GM19467 (cell line): ENCODE data around the gene NECAB2.

ENCODE experiments used
- ATAC-seq: cut with Tn5 transposase; IDR thresholded peaks from one replicate; pipeline ENCODE4 v1.9.1; 2021; ENCODE audit warnings: mild to moderate bottlenecking, moderate library complexity; ENCODE audit not compliant: unreplicated experiment

NECAB2 gene

GRCh38 chr16:83951544-83951943, 16.5 kb upstream of the NECAB2 start:
- ATAC-seq, result no peak

- no peak for ATAC-seq
These were observed 15.5 kb upstream of the NECAB2 start for GRCh38 chr16:83952587-83952939.

DNA sequence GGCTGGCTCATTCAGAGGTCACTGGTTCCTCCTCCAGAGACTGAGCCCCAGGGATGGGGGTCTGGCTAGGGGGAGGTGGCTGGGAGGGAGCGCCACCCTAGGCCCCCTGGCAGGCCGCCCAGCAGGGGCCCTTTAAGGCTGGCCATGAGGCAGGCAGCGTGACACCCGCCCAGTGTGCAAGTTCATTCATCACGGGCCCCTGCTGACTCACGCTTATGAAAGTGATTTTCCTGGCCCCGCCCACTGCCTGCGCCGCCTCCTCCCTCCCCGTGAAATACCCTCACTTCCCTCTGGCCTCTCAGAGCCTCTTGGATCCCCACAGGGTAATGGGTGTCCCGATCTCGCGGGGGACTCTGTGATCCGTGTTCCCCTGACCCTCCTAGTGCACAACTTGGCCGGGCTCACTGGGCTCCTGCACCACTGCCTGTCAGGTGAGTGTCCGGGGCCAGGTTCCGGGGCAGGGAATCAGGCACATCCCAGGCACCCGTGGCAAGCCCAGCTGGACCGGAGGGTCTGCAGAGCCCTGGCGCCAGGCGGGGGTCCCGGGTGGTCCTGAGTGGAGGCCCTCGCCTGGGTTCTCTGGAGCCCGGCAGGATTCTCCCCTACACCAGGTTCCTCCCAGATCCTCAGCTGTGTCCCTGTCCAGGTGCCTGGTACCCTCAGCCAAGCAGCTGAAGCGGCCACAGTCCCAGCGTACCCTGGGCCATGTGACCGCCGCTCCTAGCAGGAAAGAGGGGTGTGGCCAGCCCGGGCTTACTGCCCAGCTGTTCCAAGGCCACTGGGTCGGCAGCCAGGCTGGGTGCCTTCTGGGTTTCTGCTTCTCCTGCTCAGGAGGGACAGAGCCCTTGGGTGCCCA, 14.9 kb upstream of the NECAB2 start, which contains the start of gene OSGIN1:
TSS of gene OSGIN1 (plus strand) at position 301 of the 856 bp plus-strand sequence. CDS start 4,432 bp downstream, outside the sequence.
- ATAC-seq, result peak; percentile 81

- ATAC-seq, result no peak
These were observed 14.1 kb upstream of the NECAB2 start for GRCh38 chr16:83953796-83954576.

GRCh38 chr16:83954577-83955016, 13.4 kb upstream of the NECAB2 start:
- no peak for ATAC-seq

DNA sequence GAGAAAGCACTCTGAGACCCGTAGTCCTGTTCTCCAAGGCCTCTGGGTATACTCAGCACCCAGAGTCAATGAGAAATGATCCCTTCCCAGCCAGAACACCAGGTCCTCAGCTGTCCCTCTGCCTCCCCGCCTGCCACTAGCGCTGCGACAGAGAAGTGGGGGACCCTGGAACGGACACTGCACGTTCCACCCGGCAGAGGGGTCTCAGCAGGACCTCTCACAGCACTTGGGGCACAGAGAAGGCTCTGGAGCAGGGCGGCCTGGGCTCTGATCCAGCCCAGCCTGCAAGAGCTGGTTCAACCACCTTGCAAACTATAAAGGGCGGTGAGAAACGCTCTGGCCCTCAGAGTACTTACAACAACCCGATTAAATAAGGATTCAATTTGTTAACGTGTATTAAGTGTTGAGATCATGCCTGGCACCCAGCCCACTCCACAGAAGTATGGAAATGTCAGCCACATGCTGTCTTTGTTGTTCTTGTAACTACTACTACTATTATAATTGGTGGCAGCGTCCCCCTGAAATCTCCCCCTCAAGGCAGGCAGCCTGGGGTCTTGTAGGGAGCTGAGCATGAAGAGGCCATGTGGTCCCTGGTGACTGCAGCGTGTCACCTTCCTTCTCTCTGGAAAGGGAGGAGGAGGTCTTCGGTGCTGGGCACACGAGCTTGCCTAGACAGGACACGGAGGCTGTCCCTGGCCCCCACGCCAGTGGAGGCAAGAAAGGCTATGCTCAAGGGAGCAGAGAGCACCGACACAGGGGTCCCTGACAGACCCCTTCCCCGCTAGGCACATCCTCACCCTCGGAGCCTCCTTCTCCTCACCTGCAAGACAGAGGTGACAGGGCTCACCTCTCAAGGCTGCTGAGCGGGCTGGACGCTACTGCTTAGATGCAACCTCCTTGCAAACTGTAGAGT, 12.6 kb upstream of the NECAB2 start:
- ATAC-seq, result no peak

DNA sequence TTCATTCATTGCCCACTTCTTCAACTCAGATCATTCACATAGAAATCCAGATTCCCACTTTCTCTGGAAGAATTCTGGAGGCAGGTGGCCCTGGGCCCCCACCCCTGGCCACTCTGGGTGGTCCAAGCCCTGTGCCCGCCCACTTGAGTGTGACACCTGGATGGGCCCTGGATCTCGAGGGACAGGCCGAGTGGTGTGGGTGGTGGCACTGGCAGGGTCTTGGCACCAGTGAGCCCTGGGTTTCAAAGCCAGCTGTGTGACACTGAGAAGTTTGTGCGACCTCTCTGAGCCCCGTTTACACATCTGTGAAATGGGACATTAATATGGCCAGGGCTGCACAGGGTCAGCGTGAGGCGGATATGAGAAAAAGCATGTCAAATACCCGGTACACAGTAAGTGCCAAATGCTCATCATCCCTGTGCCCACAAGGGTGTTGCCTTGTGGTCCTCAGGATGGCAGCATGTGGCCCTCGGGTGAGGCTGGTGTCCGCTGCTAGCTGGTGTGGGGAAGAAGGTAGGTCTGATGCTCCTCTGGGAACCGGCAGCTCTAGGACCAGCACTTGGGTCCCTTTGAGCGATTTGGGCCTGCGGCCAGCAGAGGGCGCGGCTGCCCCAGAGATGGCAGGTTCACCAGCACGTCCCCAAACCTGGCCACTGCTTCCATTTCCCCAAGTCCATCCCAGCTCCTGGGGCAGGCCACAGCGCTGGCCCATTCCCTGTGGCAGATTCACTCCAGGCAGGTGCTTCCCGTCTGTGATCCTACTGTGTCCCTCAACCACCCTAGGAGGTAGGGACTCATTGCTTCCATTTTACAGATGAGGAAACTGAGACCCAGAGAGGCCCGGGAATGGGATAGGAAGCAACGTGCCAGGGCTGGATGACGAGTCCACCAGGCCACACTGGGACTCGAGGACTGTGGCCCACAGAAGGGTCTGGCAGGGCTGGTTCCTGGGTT, 11.4 kb upstream of the NECAB2 start:
- ATAC-seq, result peak; percentile 46

DNA sequence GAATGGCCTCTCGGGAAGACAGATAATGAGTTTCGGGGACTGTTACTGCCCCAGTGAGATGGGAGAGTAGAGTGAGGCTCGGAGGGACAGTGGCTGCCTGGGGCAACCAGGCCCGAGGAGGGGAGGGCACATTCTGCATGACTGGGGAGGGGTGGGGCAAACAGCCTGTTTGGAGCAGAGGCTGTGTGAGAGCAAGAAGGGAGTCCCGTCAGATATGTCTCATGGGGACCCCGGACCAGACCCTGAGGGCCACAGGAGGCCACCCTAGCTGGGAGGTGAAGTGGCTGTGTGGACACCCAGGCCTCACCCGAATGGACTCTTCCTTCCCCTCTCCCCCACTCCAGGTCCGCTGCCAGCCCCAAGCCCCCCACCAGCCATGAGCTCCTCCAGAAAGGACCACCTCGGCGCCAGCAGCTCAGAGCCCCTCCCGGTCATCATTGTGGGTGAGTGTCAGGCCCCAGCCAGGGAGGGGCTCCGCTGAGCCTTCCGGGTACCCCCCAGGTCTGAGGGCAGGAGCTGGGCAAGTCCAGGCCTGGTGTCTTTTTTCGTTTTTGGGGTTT, 10.7 kb upstream of the NECAB2 start:
- no peak for ATAC-seq

GRCh38 chr16:83958137-83958845, 9.8 kb upstream of the NECAB2 start:
- ATAC-seq, result no peak

- ATAC-seq, result no peak
These were observed 9.0 kb upstream of the NECAB2 start for GRCh38 chr16:83958846-83959565.

DNA sequence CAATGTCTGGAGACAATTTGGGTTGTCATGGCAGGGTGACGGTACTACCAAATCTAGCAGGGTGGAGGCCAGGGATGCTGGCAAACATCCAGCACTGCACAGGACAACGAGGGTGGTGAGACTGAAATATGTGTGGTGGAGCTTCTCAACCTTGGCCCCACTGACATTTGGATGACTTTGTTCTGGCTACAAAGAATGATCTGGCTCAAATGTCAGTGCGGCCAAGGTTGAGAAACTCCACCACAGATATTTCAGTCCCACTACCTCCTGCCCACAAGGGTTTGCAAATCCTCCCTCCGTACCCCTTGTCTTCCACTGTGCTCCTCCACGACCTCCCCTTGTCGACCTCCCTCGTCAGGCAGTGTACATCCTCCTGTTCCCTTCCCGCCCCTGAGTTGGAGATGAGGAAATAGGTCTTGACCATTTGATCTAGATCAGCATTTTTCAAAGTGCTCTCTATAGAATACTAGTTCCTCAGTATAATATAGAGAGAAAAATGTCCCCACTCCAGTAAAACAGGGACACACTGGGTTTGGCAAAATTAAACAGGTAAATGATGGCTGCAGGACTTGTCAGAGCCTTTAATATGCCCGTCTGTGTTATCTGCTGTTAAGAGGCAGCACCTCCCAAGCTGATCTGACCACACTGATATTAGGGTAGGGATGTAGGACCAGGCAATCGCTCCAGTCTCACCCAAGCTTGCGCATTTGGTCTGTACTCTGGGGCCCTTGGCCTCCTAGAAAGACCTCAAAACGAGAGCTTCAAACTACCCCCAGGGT, 8.2 kb upstream of the NECAB2 start:
- no peak for ATAC-seq

DNA sequence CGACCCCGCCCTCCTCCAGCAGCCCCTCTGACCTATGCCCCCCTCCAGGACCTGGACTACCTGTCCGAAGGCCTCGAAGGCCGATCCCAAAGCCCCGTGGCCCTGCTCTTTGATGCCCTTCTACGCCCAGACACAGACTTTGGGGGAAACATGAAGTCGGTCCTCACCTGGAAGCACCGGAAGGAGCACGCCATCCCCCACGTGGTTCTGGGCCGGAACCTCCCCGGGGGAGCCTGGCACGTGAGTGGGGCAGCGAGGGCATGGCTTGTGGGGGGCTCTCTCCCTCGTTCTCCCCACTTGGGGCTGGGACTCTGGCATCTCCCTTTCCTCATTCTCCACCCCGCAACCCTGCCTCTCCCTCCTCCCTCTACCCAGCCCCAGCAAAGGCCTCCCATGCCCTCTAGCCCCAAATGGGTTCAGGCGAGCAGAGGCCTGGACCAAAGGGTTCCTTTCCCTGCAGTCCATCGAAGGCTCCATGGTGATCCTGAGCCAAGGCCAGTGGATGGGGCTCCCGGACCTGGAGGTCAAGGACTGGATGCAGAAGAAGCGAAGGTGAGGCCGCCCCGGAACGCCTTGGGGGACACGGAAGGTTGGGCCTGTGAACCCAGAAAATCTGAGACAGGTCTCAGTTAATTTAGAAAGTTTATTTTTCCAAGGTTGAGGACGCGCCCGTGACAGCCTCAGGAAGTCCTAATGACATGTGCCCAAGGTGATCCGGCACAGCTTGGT, 7.4 kb upstream of the NECAB2 start:
- ATAC-seq, result no peak

GRCh38 chr16:83961591-83961990, 6.5 kb upstream of the NECAB2 start:
- no peak for ATAC-seq

- no peak for ATAC-seq
These were observed 4.5 kb upstream of the NECAB2 start for GRCh38 chr16:83963277-83964119.

DNA sequence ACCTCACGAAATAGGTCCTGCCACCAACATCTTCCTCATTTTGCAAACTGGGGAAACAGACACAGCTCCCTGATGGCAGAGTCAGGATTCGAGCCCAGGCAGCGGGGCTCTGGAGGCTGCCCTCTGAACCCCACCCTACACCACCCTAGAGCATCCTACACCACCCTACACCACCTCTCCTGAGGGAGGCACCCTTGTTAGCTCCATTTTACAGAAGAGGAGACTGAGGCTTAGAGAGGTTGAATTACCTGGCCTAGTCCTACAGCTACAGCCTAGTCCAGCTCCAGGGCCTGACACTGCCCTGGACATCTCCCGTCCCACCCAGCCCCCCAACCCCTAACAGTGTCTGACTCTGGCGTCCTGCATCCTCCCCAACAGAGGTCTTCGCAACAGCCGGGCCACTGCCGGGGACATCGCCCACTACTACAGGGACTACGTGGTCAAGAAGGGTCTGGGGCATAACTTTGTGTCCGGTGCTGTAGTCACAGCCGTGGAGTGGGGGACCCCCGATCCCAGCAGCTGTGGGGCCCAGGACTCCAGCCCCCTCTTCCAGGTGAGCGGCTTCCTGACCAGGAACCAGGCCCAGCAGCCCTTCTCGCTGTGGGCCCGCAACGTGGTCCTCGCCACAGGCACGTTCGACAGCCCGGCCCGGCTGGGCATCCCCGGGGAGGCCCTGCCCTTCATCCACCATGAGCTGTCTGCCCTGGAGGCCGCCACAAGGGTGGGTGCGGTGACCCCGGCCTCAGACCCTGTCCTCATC, 3.2 kb upstream of the NECAB2 start:
- ATAC-seq, result no peak
